ENCODE data around the gene ZNF324. TPM values are rescaled to one million over a fixed set of nuclear protein-coding genes. Genes with fewer than 3 reads are reported as not detected.

The ZNF324 gene
- total and polyA plus RNA-seq, 2 of the 13 experiments (the other 11 are each of a cell fraction or from before 2014, with no cell fraction given), result 1.1 to 4.7 TPM

- Histone ChIP-seq H3K9me3 (ENCODE audit: low read length) (no peaks in the 10 kb centered on the region), H3K27ac (ENCODE audit: extremely low read length, insufficient read depth, low read length) (no peak overlapping the region), H3K9ac (ENCODE audit: insufficient read depth, low read depth, low read length) (peak overlapping the region; percentile 56; the same call in 1 of the 2 replicates), H4K20me1 (ENCODE audit: insufficient read depth, low read length) (no peaks in the 10 kb centered on the region), H3K27me3 (ENCODE audit: control insufficient read depth in 1 of 2, insufficient read depth in 2 of 2, low read length in 2 of 2) (no peaks in the 10 kb centered on the region), H3K36me3 (replicated peaks in 1 of 2; ENCODE audit: control insufficient read depth in 1 of 2, insufficient read depth in 2 of 2, low read length in 2 of 2) (peaks cover 1 to 6% of the 10 kb centered on the region in 2 experiments; a peak in 2 of 5 replicates), H3K4me2 (ENCODE audit: low read depth, low read length) (peak overlapping the region; percentile 94), H3K4me1 (ENCODE audit: insufficient read depth, low read length) (peaks cover 24% of the 10 kb centered on the region), H3K4me3 (replicated peaks in 1 of 3; ENCODE audit: insufficient read depth in 1 of 3, low read depth in 2 of 3, low read length in 3 of 3) (peak overlapping the region; percentile 41 to 86 (median 58); a peak in 5 of 6 replicates), H3K79me2 (ENCODE audit: insufficient read depth, low read length) (peaks cover 6% of the 10 kb centered on the region), H2AFZ (ENCODE audit: low read length) (peak overlapping the region; percentile 80)
- ATAC-seq (peak; percentile 36), FAIRE-seq (no peak), DNase-seq (ENCODE audit: low spot score) (no peak)
- peak; percentile 69; the same call in 1 of the 2 replicates for TF ChIP-seq ZMYM3 (CRISPR knock-in tag; IDR thresholded peaks at IDR 0.05)
- TF ChIP-seq ATF1 (CRISPR knock-in tag; IDR thresholded peaks at IDR 0.05), result peak; percentile 50; the same call in 1 of the 2 replicates
- TF ChIP-seq ZNF788 (CRISPR knock-in tag; IDR thresholded peaks at IDR 0.05; ENCODE audit: borderline replicate concordance), result 0 out of 2 replicates have a peak, but pooled peaks have one; percentile 12
- TF ChIP-seq RAD21 (CRISPR knock-in tag; IDR thresholded peaks at IDR 0.05), result peak; percentile 32; the same call in 1 of the 2 replicates
- no peak for TF ChIP-seq ZC3H13 (CRISPR knock-in tag; IDR thresholded peaks at IDR 0.05)
- TF ChIP-seq ZNF678 (CRISPR knock-in tag; IDR thresholded peaks at IDR 0.05), result no peak
- TF ChIP-seq ZNF768 (CRISPR knock-in tag; IDR thresholded peaks at IDR 0.05), result peak; percentile 98
- no peak for TF ChIP-seq ZSCAN5A (CRISPR knock-in tag; IDR thresholded peaks at IDR 0.05; ENCODE audit: borderline replicate concordance)
- TF ChIP-seq KDM1A (CRISPR knock-in tag; IDR thresholded peaks at IDR 0.05), result peak; percentile 66; the same call in 1 of the 2 replicates
- peak; percentile 64; the same call in 1 of the 2 replicates for TF ChIP-seq CSRNP1 (CRISPR knock-in tag; IDR thresholded peaks at IDR 0.05)
- TF ChIP-seq PRPF4 (IDR thresholded peaks at IDR 0.05; ENCODE audit: low read depth, low read length, poor library complexity, severe bottlenecking), result no peak
- 0 out of 2 replicates have a peak, but pooled peaks have one; percentile 48 for TF ChIP-seq ZSCAN30 (CRISPR knock-in tag; IDR thresholded peaks at IDR 0.05)
- TF ChIP-seq ZMYM2 (CRISPR knock-in tag; IDR thresholded peaks at IDR 0.05), result peak; percentile 37; the same call in 1 of the 2 replicates
- TF ChIP-seq POGZ (CRISPR knock-in tag; IDR thresholded peaks at IDR 0.05), result peak; percentile 27; the same call in 1 of the 2 replicates
- 21% methylated on average over 20 of the region's 20 CpGs for WGBS (ENCODE audit: low lambda C conversion rate)
- BruUV-seq (replicated peaks), result no TSS peak
- ChIA-PET CTCF (ENCODE audit: low intra/inter-chr PET ratio, low total read pairs) (no interaction called here), POLR2A (interaction anchor here (1.1 to 1.4 kb wide), 2 partner anchors 9 to 47 kb away, joined by 3 to 4 read pairs; no protein-coding TSS in a partner anchor)
- in situ Hi-C loops (cut with HindIII; ENCODE audit: extremely low pct_ligation_motif_present, low pct_unique_long_range_greater_than_20kb), result no loop called here
- intact Hi-C loops (cut with micrococcal nuclease; ENCODE audit: unreplicated experiment), result loop anchor here (2.0 to 5.0 kb wide), 4 partner anchors 15 to 139 kb away; partner anchors contain the start of genes ZBTB45, ZNF324B, ZNF584 and ZSCAN22
Measured at GRCh38 chr19:58466089-58466759, 656 bp upstream of the ZNF324 start.
